Urothelium cell line (cell line): Measurements from ENCODE around the gene WSCD1.
A peak's percentile ranks its signal among the peaks of the same experiment; 100 is the strongest.

ENCODE experiments used
- DNase-seq: peaks from one replicate; pipeline ENCODE4 v3.0.0; 2011; ENCODE audit warnings: low spot score, mixed read lengths
- FAIRE-seq: peaks from 2 replicates; lab custom pipeline; 2011; peaks lifted over from hg19 to GRCh38; lab: Jason Lieb, UNC

Gene WSCD1

DNA sequence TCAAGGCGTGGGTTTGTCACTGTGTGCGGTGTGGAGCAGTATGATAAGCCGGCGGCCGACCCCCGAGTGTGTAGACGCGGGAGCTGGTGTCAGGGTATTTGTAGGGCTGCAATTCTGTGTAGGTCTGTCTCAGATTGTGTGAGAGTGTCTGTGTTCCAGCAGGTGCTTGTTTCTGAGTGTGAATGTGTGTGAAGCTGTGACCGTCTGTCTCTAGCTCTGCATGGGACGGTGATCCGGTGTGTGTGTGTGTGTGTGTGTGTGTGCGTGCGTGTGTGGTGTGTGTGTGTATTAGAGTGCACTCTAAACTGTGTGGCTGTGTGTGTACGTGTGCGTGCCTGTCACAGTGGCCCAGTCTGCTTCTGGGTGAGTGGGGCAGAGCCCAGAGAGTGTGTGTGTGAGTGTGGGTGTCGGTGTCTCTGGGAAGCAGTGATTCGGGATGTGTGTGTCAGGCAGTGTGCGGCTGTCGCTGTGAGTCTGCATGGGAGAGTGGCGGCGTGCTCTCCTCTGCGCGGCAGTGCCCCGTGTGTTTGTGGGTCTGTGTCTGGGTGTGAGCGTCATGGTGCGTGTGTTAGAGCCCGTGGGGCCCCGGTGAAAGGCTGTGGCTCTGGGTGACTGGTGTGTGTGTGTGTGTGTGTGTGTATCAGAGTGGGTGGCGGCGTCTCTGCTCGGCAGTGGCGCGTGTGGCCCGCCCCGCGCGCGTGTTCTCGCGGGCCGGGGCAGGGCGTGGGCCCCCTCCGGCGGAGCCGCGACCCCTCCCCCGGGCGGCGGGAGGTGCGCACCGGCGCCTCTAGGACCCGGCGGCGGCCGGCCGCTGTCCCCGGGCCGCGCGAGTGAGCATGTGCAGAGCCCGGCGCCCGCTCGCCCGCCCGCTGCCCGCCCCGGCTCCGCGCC is at the start of gene WSCD1:
Gene WSCD1, plus strand, starts transcription at position 841 of the 891 bp plus-strand sequence. CDS start 10,280 bp downstream, outside the sequence.
- DNase-seq (peak; percentile 70), FAIRE-seq (peak; percentile 58)

GRCh38 chr17:6021011-6021400 is 49.2 kb upstream of the WSCD1 start:
- FAIRE-seq (no peak), DNase-seq (no peak)

DNA sequence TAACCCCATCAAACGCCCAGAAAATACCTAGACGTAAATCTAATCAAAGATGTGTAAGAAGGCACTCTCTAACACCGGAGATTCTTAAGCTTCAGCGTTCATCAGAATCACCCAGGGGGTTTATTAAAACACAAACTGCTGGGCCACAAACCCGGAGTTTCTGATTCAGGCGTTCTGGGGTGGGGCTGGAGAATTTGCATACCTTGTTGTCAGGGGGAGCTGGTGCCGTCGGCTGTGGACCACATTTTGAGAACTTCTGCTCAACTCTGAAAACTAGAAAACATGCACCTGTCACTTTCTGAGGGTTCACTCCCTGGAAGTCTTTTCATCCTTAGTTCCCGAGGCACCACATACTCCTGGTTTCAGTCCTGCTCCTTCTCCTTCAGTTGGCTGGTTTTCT is 48.6 kb upstream of the WSCD1 start:
- FAIRE-seq (no peak), DNase-seq (no peak)

DNA sequence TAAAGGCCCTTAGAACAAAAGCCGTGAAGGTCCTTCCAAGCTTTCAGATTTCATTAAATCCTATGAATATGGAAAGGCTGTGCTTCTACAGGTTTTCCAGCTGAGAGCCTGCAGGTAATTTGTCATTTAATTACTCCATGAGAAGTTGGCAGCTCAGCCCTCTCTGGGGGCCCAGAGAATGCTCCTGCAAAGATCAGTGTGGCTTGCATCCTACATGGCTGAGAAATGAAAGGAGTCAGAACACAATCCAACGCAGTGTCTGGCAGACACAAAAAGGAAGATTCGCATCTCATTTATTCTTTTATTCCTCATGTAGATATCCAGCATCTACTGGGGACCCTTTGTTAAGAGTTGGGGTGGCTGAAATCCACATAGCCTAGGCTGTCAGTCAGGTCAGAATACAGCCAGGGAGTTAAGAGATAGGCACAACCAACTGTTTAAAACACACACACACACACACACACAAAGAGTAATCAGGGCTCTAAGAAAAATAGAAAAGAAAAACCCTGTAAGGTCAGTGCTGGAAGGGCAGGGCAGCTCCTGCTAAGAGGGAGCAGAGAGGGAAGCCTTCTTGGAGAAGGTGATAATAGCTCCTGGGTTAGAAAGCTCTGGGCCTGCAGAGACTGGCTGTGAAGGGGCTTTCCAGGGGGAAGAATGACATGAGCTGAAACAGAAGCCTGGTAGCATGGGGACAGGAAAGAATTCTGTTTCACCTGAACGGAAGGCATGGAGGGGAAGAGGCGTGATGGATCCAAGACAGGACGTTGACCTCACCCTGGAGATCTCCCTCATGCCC is 46.9 kb upstream of the WSCD1 start:
- no peak for FAIRE-seq
- no peak for DNase-seq

GRCh38 chr17:6024576-6024975 is 45.6 kb upstream of the WSCD1 start:
- FAIRE-seq: no peak
- no peak for DNase-seq

GRCh38 chr17:6027342-6028024 is 42.7 kb upstream of the WSCD1 start:
- no peak for DNase-seq
- no peak for FAIRE-seq

DNA sequence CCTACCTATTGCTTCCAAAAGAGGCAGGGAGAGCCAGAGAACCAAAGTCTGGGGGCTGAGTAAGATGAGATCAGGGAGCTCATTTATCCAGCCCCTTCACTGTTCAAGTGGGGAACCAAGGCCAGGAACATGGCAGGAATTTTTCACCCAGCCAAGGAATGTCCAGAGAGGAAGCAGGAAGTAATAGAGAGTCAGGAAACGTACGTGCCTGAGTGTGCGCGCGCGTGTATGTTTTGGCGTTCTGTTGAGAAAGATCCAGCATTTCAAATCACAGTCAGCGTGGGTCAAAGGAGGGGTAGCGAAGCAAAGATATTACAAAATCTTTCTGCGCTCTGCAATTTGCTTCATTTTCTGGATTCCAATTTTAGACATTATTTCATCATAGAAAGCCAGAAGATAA is 41.9 kb upstream of the WSCD1 start:
- DNase-seq (no peak), FAIRE-seq (no peak)

DNA sequence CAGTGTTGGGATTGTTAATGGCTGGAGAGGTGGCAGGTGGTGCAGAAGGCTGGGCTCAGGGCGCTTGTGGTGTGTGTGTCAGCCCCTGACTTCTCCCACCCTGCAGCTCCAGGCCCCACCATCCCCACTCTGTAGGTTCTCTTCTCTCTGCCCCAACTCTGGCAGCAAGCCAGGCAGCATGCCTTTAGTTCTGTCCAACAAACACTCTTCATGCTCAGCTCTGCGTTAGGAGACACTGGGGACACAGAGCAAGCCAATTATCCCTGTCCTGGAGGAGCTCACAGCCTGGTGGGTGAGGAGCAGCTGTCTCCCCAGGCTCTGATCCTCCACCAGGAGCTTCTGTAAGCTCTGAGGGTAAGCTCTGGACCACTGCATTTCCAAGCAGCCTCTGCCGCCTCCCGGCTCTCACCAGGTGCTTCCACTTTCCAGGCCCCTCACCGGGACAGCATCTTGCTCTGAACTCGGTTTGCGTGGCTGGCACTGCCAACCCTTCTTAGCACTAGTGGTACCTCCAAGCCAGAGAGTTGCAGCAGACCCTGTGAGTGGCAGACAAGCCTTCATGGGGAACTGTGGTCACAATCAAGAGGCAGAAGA is 34.3 kb upstream of the WSCD1 start:
- DNase-seq (no peak), FAIRE-seq (no peak)

DNA sequence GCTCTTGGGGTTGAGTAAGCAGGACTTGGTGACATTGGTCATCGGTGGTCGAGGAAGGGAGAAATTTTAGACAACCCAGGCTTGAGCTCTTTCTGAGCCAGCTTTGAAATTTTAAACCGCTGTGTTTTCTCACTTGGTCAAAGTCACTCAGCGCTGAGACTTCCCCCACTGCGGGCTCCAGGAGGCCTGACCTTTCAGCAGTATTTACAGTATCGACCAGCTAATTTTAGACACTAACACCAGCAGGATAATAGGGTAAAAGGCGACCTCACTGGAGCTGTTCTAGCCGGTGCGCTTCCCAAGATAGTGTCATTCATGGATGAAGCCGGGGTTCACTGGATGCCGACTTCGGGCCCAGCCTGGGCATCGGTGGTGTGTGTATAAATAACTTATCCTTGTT is 29.7 kb upstream of the WSCD1 start:
- no peak for FAIRE-seq
- DNase-seq: no peak

- FAIRE-seq (no peak), DNase-seq (no peak)
These were observed 28.9 kb upstream of the WSCD1 start for GRCh38 chr17:6041246-6041645.

DNA sequence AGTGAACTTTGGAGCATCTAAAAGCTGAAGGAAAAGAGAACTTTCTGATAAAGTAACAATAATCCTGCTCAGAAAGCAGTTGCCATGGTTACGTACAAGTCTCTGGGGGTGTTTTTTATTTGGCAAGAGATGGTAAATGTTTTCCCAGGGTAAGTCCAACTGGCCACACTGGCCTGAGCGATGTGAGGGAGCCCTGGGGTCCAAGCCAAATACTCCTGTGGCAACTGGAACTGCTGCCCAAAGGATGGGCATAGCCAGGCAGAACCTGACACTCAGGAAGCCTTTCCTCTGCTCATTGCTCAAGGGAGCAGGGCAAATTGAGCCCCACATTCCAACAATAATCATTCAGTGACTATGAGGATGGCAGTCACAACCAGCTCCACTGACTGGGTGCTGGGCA is 26.8 kb upstream of the WSCD1 start:
- DNase-seq: no peak
- FAIRE-seq: no peak

DNA sequence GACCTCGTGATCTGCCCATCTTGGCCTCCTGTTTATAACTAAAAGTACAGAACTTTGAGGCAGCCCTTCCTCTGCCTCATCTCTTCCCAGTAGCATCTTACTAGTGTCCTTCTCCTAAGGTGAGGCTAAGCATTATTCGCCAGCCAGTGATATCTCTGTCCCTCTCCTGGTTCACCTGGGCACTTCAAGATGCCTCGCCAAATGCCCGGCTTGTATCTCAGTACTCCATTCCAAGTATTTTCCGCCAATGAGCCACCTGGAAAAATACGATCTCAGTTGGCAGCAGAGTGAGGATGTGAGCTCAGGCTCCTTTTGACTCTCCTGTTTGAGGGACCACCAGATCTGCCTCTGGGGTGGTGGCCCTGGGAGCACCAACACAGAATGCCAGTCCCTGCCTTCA is 25.9 kb upstream of the WSCD1 start:
- DNase-seq (no peak), FAIRE-seq (no peak)

- no peak for DNase-seq
- no peak for FAIRE-seq
These were observed 24.4 kb upstream of the WSCD1 start for GRCh38 chr17:6045621-6046357.

DNA sequence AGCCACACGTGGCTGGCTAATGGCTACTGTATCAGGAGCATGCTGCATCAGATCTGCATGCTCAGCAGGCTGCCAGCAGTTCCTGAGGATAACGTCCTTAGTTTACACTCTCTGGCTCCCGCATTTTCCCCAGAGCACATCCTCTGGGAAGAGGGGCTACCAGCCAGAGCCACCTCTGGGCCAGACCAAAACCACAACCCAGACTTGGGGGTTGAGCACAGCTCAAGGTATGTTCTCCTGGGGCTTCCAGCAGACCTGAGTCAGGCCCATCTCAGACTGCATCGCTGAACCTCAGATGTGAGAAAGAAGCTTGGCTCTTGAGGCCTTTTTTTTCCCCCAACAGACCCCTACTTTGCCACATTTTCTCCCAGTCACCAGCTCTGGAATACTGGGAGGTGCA is 23.7 kb upstream of the WSCD1 start:
- DNase-seq (no peak), FAIRE-seq (no peak)

GRCh38 chr17:6046931-6047330 is 23.2 kb upstream of the WSCD1 start:
- FAIRE-seq: no peak
- no peak for DNase-seq

DNA sequence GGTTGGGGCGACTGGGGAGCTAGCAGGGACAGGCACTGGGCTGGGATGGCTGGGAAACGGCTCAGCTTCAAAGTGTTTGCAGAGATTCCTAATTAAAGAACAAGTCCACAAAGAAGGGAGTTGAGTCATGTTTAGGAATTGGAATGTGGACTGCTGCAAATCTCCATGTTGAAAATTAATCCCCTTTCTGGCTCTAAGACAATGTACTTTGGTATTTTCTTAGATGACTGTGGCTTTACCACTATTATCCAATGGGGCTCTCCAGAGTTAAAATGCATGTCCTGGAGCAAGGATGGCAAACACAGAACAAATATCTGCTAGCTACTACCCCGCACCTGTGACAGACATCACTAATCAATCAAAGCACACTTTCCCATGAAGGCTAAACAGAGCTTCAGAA is 22.2 kb upstream of the WSCD1 start:
- FAIRE-seq (no peak), DNase-seq (no peak)

- no peak for FAIRE-seq
- DNase-seq: no peak
These were observed 21.7 kb upstream of the WSCD1 start for GRCh38 chr17:6048486-6048885.

DNA sequence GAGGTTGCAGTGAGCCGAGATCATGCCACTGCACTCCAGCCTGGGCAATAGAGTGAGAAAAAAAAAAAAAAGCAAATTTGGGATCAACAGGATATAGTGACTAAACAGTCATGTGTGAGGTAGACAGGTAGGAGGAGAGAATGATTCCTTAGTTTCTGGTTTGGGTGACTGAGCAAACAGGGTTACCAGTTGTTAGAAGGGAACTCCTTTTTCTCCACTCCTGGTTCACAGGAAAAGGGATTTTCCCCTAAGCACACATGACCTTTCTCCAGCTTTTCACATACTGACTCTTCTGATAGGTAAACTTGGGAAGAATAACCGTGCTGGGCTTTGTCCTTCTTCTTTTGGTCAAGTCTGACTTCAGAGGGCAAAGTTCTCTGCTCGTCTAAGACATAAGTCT is 17.3 kb upstream of the WSCD1 start:
- DNase-seq (no peak), FAIRE-seq (no peak)

DNA sequence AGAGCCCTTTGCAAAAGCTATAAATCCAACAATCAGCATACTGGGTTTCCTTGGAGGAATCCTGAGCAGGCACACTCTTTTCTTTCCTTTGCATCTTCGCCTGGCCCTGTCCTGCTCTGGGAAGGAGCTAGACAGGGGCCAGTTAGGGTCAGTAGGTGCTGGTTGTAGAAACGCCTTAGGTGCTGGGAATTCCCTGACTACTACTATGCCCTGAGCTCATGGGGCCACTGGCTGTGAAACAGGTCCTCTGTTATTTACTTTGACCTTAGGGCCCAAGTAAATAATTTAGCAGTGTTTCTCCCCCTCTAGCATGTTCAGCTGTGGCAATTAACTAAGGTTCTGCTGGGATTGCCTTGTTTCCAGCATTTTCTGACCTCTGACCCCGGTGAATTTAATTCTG is 15.8 kb upstream of the WSCD1 start:
- DNase-seq (no peak), FAIRE-seq (no peak)

- FAIRE-seq: no peak
- no peak for DNase-seq
These were observed 14.1 kb upstream of the WSCD1 start for GRCh38 chr17:6056104-6056503.
